ENCODE data around the gene LDLRAP1. TPM values are rescaled to one million over a fixed set of nuclear protein-coding genes. Genes with fewer than 3 reads are reported as not detected.
A peak's percentile ranks its signal among the peaks of the same experiment; 100 is the strongest.

The LDLRAP1 gene
- total and polyA plus RNA-seq, 4 donors, result 17.5 to 34.7 (median 29.8) TPM

- no peaks in the 10 kb centered on the region for H3K9me3 ChIP-seq (ENCODE audit: control insufficient read depth, low read length)
- H3K4me3 ChIP-seq (ENCODE audit: low read length in 2 of 2), result no peak overlapping the region
- no peaks in the 10 kb centered on the region for H3K4me1 ChIP-seq (ENCODE audit: control insufficient read depth in 1 of 2, insufficient read depth in 2 of 2, low read length in 2 of 2)
- intact Hi-C loops (cut with DNase I), result loop anchor here in 1 of 2 donors (2.0 kb wide), 1 partner anchor 187 kb away; no protein-coding TSS in a partner anchor
- no peaks in the 10 kb centered on the region for H3K27me3 ChIP-seq (ENCODE audit: control insufficient read depth in 1 of 2, insufficient read depth in 2 of 2, low read length in 1 of 2)
- H3K27ac ChIP-seq (ENCODE audit: low read depth in 1 of 2, low read length in 2 of 2), result no peak overlapping the region
- ATAC-seq (ENCODE audit: low FRiP score), result no peak
- DNase-seq, result no peak
- 71 to 74% methylated on average over 6 of the region's 6 CpGs for WGBS, 2 donors
- H3K36me3 ChIP-seq (ENCODE audit: control insufficient read depth in 1 of 2, insufficient read depth in 2 of 2, low read length in 1 of 2), result no peaks in the 10 kb centered on the region
Observed at GRCh38 chr1:25609921-25610320, 66.5 kb downstream of the LDLRAP1 start.

DNA sequence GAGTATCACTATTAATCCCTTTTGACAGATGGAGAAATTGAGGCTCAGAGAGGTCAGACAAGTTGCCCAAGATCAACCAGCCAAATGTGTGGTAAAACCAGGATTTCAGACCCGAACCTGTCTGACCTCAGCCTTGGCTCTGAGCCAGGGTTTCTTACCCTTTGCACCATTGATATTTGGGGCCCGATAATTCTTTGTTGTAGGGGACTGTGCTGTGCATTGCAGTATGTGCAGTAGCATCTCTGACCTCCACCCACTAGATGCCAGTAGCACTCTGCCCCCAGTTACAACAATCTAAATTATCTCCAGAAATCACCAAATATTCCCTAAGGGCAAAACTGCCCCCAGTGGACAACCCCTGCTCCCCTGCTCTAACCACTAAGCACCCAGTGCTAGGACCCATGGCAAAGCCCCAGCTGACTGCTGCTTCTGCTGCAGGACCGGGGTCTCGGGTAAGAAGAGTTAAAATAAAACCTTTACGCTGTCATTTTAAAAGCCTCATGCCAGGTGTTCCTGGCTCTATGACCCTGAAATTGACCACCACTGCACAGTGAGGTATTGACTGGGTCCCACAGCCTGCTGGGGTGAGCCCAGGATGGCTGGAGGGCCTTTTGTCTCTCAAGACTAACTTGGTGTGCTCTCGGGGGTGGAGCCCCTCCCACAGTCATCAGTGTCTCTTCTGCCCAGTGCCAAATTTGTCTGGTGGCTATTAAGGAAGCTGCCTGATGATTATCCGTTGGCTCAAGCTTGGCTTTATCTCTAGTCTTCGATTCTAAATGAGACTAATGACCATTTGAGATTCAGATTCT, 67.6 kb downstream of the LDLRAP1 start:
- 68 to 72% methylated on average over 8 of the region's 8 CpGs for WGBS, 2 donors
- intact Hi-C loops (cut with DNase I), result no loop called here
- no peaks in the 10 kb centered on the region for H3K36me3 ChIP-seq (ENCODE audit: control insufficient read depth in 1 of 2, insufficient read depth in 2 of 2, low read length in 1 of 2)
- H3K27me3 ChIP-seq (ENCODE audit: control insufficient read depth in 1 of 2, insufficient read depth in 2 of 2, low read length in 1 of 2), result no peaks in the 10 kb centered on the region
- H3K27ac ChIP-seq (ENCODE audit: low read depth in 1 of 2, low read length in 2 of 2), result no peak overlapping the region
- H3K9me3 ChIP-seq (ENCODE audit: control insufficient read depth, low read length), result no peaks in the 10 kb centered on the region
- H3K4me3 ChIP-seq (ENCODE audit: low read length in 2 of 2), result no peak overlapping the region
- no peak for ATAC-seq (ENCODE audit: low FRiP score)
- H3K4me1 ChIP-seq (ENCODE audit: control insufficient read depth in 1 of 2, insufficient read depth in 2 of 2, low read length in 2 of 2), result no peaks in the 10 kb centered on the region
- DNase-seq, result no peak

DNA sequence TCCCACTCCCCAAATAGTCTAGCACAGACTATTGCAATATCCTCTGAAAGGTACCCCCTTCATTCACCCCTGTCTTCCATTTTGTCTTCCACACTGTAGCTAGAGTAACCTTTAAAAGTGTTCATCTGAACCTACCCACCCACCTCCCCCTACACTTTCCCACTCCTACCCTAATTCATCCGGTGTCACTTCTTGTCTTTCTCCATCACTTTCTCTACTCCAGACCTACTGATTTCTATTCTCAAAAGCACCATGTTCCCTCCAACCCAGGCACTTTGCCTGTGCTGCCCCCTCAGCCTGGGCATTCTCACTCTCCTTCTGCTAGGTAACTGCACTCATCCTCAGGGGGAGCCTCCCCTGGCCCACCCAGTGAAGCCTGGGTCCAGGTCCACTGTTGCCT, 68.4 kb downstream of the LDLRAP1 start:
- 92 to 93% methylated on average over 1 of the region's 1 CpG for WGBS, 2 donors
- Histone ChIP-seq H3K27me3 (ENCODE audit: control insufficient read depth in 1 of 2, insufficient read depth in 2 of 2, low read length in 1 of 2) (no peaks in the 10 kb centered on the region), H3K4me3 (ENCODE audit: low read length in 2 of 2) (no peak overlapping the region), H3K27ac (ENCODE audit: low read depth in 1 of 2, low read length in 2 of 2) (no peak overlapping the region), H3K36me3 (ENCODE audit: control insufficient read depth in 1 of 2, insufficient read depth in 2 of 2, low read length in 1 of 2) (no peaks in the 10 kb centered on the region), H3K4me1 (ENCODE audit: control insufficient read depth in 1 of 2, insufficient read depth in 2 of 2, low read length in 2 of 2) (no peaks in the 10 kb centered on the region), H3K9me3 (ENCODE audit: control insufficient read depth, low read length) (no peaks in the 10 kb centered on the region)
- no peak for ATAC-seq (ENCODE audit: low FRiP score)
- intact Hi-C loops (cut with DNase I), result no loop called here
- DNase-seq, result no peak

DNA sequence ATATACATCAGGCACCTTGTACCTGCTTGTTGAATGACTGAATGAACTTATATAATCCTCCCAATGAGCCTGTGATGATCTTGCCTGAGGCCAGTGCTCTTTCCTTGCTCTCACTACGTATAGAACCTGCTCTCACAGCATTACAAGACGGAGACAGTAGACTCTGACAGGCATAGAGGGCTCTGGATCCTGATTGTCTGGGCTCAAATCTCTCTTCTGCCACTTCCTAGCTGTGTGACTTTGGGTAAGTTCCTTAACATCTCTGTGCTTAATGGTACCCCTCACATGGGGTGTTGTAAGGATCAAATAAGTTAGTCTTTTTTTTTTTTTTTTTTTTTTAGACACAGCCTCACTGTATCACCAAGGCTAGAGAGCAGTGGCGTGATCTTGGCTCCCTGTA, 69.0 kb downstream of the LDLRAP1 start:
- ATAC-seq (ENCODE audit: low FRiP score) (no peak), DNase-seq (no peak)
- 93 to 95% methylated on average over 3 of the region's 3 CpGs for WGBS, 2 donors
- H3K9me3 ChIP-seq (ENCODE audit: control insufficient read depth, low read length), result no peaks in the 10 kb centered on the region
- no peak overlapping the region for H3K4me3 ChIP-seq (ENCODE audit: low read length in 2 of 2)
- no peak overlapping the region for H3K27ac ChIP-seq (ENCODE audit: low read depth in 1 of 2, low read length in 2 of 2)
- H3K4me1 ChIP-seq (ENCODE audit: control insufficient read depth in 1 of 2, insufficient read depth in 2 of 2, low read length in 2 of 2), result no peaks in the 10 kb centered on the region
- intact Hi-C loops (cut with DNase I), result no loop called here
- no peaks in the 10 kb centered on the region for H3K36me3 ChIP-seq (ENCODE audit: control insufficient read depth in 1 of 2, insufficient read depth in 2 of 2, low read length in 1 of 2)
- H3K27me3 ChIP-seq (ENCODE audit: control insufficient read depth in 1 of 2, insufficient read depth in 2 of 2, low read length in 1 of 2), result no peaks in the 10 kb centered on the region

GRCh38 chr1:25613091-25613490, 69.7 kb downstream of the LDLRAP1 start:
- DNase-seq, result no peak
- Histone ChIP-seq H3K27ac (ENCODE audit: low read depth in 1 of 2, low read length in 2 of 2) (no peak overlapping the region), H3K4me3 (ENCODE audit: low read length in 2 of 2) (no peak overlapping the region), H3K27me3 (ENCODE audit: control insufficient read depth in 1 of 2, insufficient read depth in 2 of 2, low read length in 1 of 2) (no peaks in the 10 kb centered on the region), H3K4me1 (ENCODE audit: control insufficient read depth in 1 of 2, insufficient read depth in 2 of 2, low read length in 2 of 2) (peaks cover 0 to 2% of the 10 kb centered on the region in 2 donors), H3K36me3 (ENCODE audit: control insufficient read depth in 1 of 2, insufficient read depth in 2 of 2, low read length in 1 of 2) (no peaks in the 10 kb centered on the region), H3K9me3 (ENCODE audit: control insufficient read depth, low read length) (no peaks in the 10 kb centered on the region)
- intact Hi-C loops (cut with DNase I), result no loop called here
- WGBS, 2 donors, result 92 to 95% methylated on average over 3 of the region's 3 CpGs
- no peak for ATAC-seq (ENCODE audit: low FRiP score)

DNA sequence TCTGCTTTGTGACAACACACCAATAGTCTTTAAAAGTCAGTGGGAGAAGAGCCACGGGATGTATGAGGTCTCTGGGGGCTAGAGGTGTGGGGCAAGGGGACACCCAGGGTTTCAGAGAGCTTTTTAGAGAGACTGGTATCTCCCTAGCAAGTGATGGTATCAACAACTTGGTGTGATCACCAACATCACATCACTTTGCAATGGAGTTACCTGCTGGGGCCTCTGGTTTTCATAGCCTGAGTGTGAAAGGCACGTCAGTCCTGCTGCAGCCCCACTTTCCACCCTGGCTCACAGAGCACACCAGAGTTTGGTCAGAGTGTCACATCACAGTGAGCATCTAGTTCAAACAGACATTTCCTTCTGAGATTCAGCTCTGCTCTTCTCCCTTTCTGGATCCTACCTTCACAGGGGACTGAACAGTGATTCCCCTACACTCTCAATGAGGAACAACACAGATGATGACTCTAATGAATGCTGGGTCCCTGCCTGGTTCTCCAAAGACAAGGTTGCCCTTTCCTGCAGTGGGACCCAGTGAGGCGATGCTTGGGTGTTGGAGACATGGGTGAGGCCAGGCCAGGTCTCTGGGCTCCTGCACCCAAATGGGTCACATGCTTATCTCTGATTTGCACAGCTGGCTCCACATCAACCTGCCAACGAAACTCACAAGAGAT, 71.2 kb downstream of the LDLRAP1 start:
- H3K27ac ChIP-seq (ENCODE audit: low read depth in 1 of 2, low read length in 2 of 2), result no peak overlapping the region
- H3K4me1 ChIP-seq (ENCODE audit: control insufficient read depth in 1 of 2, insufficient read depth in 2 of 2, low read length in 2 of 2), result peaks cover 0 to 6% of the 10 kb centered on the region in 2 donors
- H3K9me3 ChIP-seq (ENCODE audit: control insufficient read depth, low read length), result no peaks in the 10 kb centered on the region
- intact Hi-C loops (cut with DNase I), result loop anchor here (5.0 kb wide), 4 partner anchors 43 to 183 kb away; no protein-coding TSS in a partner anchor
- no peaks in the 10 kb centered on the region for H3K36me3 ChIP-seq (ENCODE audit: control insufficient read depth in 1 of 2, insufficient read depth in 2 of 2, low read length in 1 of 2)
- no peaks in the 10 kb centered on the region for H3K27me3 ChIP-seq (ENCODE audit: control insufficient read depth in 1 of 2, insufficient read depth in 2 of 2, low read length in 1 of 2)
- 69 to 70% methylated on average over 4 of the region's 4 CpGs for WGBS, 2 donors
- DNase-seq, result no peak
- no peak for ATAC-seq (ENCODE audit: low FRiP score)
- H3K4me3 ChIP-seq (ENCODE audit: low read length in 2 of 2), result no peak overlapping the region

GRCh38 chr1:25615172-25615541, 71.8 kb downstream of the LDLRAP1 start:
- WGBS, 2 donors, result 57 to 59% methylated on average over 7 of the region's 7 CpGs
- peaks cover 0 to 6% of the 10 kb centered on the region in 2 donors for H3K4me1 ChIP-seq (ENCODE audit: control insufficient read depth in 1 of 2, insufficient read depth in 2 of 2, low read length in 2 of 2)

DNA sequence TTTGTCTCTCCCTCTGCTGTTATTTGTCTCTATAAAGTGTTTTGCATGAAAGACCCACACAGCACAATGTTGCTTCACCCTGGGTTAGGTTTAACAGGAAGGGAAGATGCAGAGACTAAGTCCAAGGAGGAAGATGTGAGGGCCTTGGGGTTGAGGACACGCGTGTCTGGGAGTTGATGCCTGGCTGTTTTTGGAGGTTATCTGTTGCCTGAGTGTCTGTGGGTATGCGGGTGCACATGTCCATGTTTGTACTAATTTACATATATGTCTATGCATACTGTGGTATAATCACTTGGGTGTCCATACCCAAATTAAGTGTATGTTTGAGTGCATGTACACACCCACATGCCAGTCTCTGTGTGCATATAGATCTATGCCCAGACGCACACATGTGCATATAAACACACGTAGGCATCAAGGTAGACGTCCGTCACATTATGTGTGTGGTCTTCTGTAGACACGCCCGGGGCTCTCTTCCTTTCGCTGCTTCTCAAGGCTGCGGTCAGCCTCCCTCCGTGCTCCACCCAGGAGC, 72.2 kb downstream of the LDLRAP1 start:
- 14 to 15% methylated on average over 12 of the region's 12 CpGs for WGBS, 2 donors
- Histone ChIP-seq H3K36me3 (ENCODE audit: control insufficient read depth in 1 of 2, insufficient read depth in 2 of 2, low read length in 1 of 2) (no peaks in the 10 kb centered on the region), H3K4me1 (ENCODE audit: control insufficient read depth in 1 of 2, insufficient read depth in 2 of 2, low read length in 2 of 2) (peaks cover 0 to 6% of the 10 kb centered on the region in 2 donors), H3K27me3 (ENCODE audit: control insufficient read depth in 1 of 2, insufficient read depth in 2 of 2, low read length in 1 of 2) (no peaks in the 10 kb centered on the region), H3K4me3 (ENCODE audit: low read length in 2 of 2) (peak overlapping the region in 1 of 2 donors; percentile 15), H3K27ac (ENCODE audit: low read depth in 1 of 2, low read length in 2 of 2) (peak overlapping the region in 1 of 2 donors; percentile 0), H3K9me3 (ENCODE audit: control insufficient read depth, low read length) (no peaks in the 10 kb centered on the region)
- no peak for DNase-seq
- no peak for ATAC-seq (ENCODE audit: low FRiP score)
- intact Hi-C loops (cut with DNase I), result loop anchor here (2.0 to 5.0 kb wide), 6 partner anchors 42 to 182 kb away; no protein-coding TSS in a partner anchor

More at GRCh38 chr1:25615172-25615541, 71.8 kb downstream of the LDLRAP1 start:
- no peak for DNase-seq
- H3K4me3 ChIP-seq (ENCODE audit: low read length in 2 of 2), result no peak overlapping the region
- ATAC-seq (ENCODE audit: low FRiP score), result no peak
- H3K9me3 ChIP-seq (ENCODE audit: control insufficient read depth, low read length), result no peaks in the 10 kb centered on the region
- H3K36me3 ChIP-seq (ENCODE audit: control insufficient read depth in 1 of 2, insufficient read depth in 2 of 2, low read length in 1 of 2), result no peaks in the 10 kb centered on the region
- no peaks in the 10 kb centered on the region for H3K27me3 ChIP-seq (ENCODE audit: control insufficient read depth in 1 of 2, insufficient read depth in 2 of 2, low read length in 1 of 2)
- H3K27ac ChIP-seq (ENCODE audit: low read depth in 1 of 2, low read length in 2 of 2), result no peak overlapping the region
- intact Hi-C loops (cut with DNase I), result loop anchor here (5.0 kb wide), 4 partner anchors 42 to 182 kb away; no protein-coding TSS in a partner anchor

Data from aorta (tissue), 5 donors.